PC-9 (cell line): ENCODE measurements around the gene EPB41L3.
"Not testable (repeated sequence)": the region's sequence is repeated elsewhere in the genome, so short reads cannot be mapped to it uniquely, and the experiment has no call there.

ENCODE experiments used
- CTCF ChIP-seq: fragments of 200-600 bp; sonication (generic); conservative IDR thresholded peaks from 2 replicates; pipeline ENCODE4 v1.6.1; 2017; ENCODE audit warnings: mixed run types, antibody characterized with exemption, mild to moderate bottlenecking, moderate library complexity
- EZH2 ChIP-seq: fragments of 200-600 bp; sonication (generic); IDR thresholded peaks from 2 replicates; pipeline ENCODE4 v1.8.0; 2017; ENCODE audit warnings: antibody characterized with exemption, low read depth

GRCh38 chr18:5570613-5571012, 26.8 kb upstream of the EPB41L3 start:
- TF ChIP-seq CTCF, EZH2: not testable (repeated sequence)
